Ascending aorta (tissue), 2 donors: Measurements from ENCODE around the gene TMEM266. TPM values are rescaled to one million over a fixed set of nuclear protein-coding genes. Genes with fewer than 3 reads are reported as not detected.

Experiments
- DNase-seq, 2 donors: peaks; one replicate each; pipeline ENCODE4 v3.0.0-alpha.2; 2019; ENCODE audit warnings: low spot score in 2 of 2
- H3K27ac ChIP-seq, 2 donors: fragments of 200-600 bp; sonication (generic); one replicate each; pipeline ENCODE4 v1.5.1; 2016 to 2017; ENCODE audit warnings: mild to moderate bottlenecking in 1 of 2
- H3K27me3 ChIP-seq: fragments of 200-600 bp; sonication (generic); one replicate; pipeline ENCODE4 v1.5.1; 2017
- H3K36me3 ChIP-seq, 2 donors: fragments of 200-600 bp; sonication (generic); one replicate each; pipeline ENCODE4 v1.5.1; 2016
- H3K4me1 ChIP-seq, 2 donors: fragments of 200-600 bp; sonication (generic); one replicate each; pipeline ENCODE4 v1.5.1; 2016 to 2017; ENCODE audit warnings: mild to moderate bottlenecking in 1 of 2
- H3K4me3 ChIP-seq, 2 donors: fragments of 200-600 bp; sonication (generic); one replicate each; pipeline ENCODE4 v1.5.1; 2016 to 2017; ENCODE audit warnings: mild to moderate bottlenecking in 1 of 2
- H3K9me3 ChIP-seq, 2 donors: fragments of 200-600 bp; sonication (generic); one replicate each; pipeline ENCODE4 v1.5.1; 2016
- intact Hi-C: fragments of 100-400 bp; cut with DNase I; formaldehyde crosslinking; loops from one replicate; pipeline ENCODE4 v1.15.1; 2023
- total RNA-seq: library from RNA; depleted of rRNA; stranded (reverse); fragments of >200 nt; gene quantifications from one replicate; pipeline ENCODE4 v1.1.0, GENCODE V29; 2016
- TF ChIP-seq, protein P1 (sequence below), 3 experiments: fragments of 200-600 bp in 2 of 3; fragments of 450-650 bp in 1 of 3; sonication (generic) in 2 of 3; IDR thresholded peaks; one replicate each; pipeline ENCODE4 v1.5.1; 2016 to 2019; ENCODE audit warnings: antibody characterized with exemption in 3 of 3, mild to moderate bottlenecking in 1 of 3, moderate library complexity in 1 of 3

TMEM266 gene
- total RNA-seq, 1 donor from 2014 or later = not detected

GRCh38 chr15:76191539-76192244 lies 131.9 kb downstream of the TMEM266 start:
- TF ChIP-seq, protein P1, sequence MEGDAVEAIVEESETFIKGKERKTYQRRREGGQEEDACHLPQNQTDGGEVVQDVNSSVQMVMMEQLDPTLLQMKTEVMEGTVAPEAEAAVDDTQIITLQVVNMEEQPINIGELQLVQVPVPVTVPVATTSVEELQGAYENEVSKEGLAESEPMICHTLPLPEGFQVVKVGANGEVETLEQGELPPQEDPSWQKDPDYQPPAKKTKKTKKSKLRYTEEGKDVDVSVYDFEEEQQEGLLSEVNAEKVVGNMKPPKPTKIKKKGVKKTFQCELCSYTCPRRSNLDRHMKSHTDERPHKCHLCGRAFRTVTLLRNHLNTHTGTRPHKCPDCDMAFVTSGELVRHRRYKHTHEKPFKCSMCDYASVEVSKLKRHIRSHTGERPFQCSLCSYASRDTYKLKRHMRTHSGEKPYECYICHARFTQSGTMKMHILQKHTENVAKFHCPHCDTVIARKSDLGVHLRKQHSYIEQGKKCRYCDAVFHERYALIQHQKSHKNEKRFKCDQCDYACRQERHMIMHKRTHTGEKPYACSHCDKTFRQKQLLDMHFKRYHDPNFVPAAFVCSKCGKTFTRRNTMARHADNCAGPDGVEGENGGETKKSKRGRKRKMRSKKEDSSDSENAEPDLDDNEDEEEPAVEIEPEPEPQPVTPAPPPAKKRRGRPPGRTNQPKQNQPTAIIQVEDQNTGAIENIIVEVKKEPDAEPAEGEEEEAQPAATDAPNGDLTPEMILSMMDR (IDR thresholded peaks at IDR 0.05) = no peak
- H3K4me1 ChIP-seq = peaks cover 11 to 12% of the 10 kb centered on the region in 2 donors
- no peaks in the 10 kb centered on the region for H3K9me3 ChIP-seq
- no peaks in the 10 kb centered on the region for H3K27me3 ChIP-seq
- H3K36me3 ChIP-seq = no peaks in the 10 kb centered on the region
- no peak overlapping the region for H3K4me3 ChIP-seq
- no peak for DNase-seq
- intact Hi-C loops = no loop called here
- H3K27ac ChIP-seq = no peak overlapping the region

- TF ChIP-seq, protein P1 (IDR thresholded peaks at IDR 0.05) = no peak
- Histone ChIP-seq H3K9me3 (no peaks in the 10 kb centered on the region), H3K4me3 (no peak overlapping the region), H3K27me3 (no peaks in the 10 kb centered on the region), H3K36me3 (no peaks in the 10 kb centered on the region), H3K4me1 (peaks cover 17 to 23% of the 10 kb centered on the region in 2 donors), H3K27ac (no peak overlapping the region)
- no peak for DNase-seq
- intact Hi-C loops = no loop called here
Observed at GRCh38 chr15:76192715-76193114, 132.9 kb downstream of the TMEM266 start.

- H3K4me3 ChIP-seq = no peak overlapping the region
- no peaks in the 10 kb centered on the region for H3K36me3 ChIP-seq
- no peak for DNase-seq
- no peaks in the 10 kb centered on the region for H3K27me3 ChIP-seq
- H3K27ac ChIP-seq = no peak overlapping the region
- no peaks in the 10 kb centered on the region for H3K9me3 ChIP-seq
- intact Hi-C loops = no loop called here
- H3K4me1 ChIP-seq = peaks cover 17 to 28% of the 10 kb centered on the region in 2 donors
- TF ChIP-seq, protein P1 (IDR thresholded peaks at IDR 0.05) = no peak
Observed at GRCh38 chr15:76193934-76194333, 134.1 kb downstream of the TMEM266 start.

DNA sequence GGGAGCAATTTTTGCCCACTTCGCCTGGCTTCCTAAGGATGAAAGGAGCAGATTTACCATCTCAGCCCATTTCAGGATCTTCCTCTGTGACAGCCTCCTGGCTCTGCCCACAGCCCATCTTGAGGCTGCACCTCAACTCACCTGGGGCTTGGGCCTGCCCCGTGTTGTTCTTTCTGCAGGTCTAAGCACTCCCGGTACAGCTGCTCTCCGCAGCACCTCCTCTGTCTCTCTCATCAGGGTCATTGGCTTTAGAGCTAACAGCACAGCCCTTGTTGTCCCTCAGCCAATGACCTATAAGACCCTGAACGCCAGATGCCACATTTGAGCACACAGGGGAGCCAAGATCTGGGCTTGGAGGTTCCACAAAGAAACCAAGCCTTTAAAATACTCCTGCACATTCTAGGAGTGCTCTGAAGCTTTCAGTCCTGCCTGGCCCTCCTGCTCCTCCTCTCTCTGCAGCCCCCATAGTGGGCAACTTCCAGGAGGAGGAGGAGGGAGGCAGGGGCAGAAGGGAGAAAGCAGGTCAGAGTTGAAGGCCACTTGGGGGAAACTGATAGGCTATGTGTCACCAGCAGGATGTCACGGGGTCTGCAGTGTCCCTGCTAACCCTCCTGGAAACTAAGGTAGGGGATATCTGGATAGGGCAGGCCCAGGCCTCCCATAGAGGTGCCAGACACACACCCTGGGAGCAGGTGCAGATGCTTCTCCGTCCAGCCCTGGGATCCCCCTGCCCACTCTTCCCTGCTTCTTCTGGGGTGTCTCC lies 135.9 kb downstream of the TMEM266 start:
- Histone ChIP-seq H3K27me3 (no peaks in the 10 kb centered on the region), H3K4me1 (peaks cover 17 to 32% of the 10 kb centered on the region in 2 donors), H3K9me3 (no peaks in the 10 kb centered on the region), H3K4me3 (no peak overlapping the region), H3K27ac (peak overlapping the region; percentile 46 to 75), H3K36me3 (no peaks in the 10 kb centered on the region)
- no peak for DNase-seq
- TF ChIP-seq, protein P1 (IDR thresholded peaks at IDR 0.05) = no peak
- intact Hi-C loops = no loop called here

DNA sequence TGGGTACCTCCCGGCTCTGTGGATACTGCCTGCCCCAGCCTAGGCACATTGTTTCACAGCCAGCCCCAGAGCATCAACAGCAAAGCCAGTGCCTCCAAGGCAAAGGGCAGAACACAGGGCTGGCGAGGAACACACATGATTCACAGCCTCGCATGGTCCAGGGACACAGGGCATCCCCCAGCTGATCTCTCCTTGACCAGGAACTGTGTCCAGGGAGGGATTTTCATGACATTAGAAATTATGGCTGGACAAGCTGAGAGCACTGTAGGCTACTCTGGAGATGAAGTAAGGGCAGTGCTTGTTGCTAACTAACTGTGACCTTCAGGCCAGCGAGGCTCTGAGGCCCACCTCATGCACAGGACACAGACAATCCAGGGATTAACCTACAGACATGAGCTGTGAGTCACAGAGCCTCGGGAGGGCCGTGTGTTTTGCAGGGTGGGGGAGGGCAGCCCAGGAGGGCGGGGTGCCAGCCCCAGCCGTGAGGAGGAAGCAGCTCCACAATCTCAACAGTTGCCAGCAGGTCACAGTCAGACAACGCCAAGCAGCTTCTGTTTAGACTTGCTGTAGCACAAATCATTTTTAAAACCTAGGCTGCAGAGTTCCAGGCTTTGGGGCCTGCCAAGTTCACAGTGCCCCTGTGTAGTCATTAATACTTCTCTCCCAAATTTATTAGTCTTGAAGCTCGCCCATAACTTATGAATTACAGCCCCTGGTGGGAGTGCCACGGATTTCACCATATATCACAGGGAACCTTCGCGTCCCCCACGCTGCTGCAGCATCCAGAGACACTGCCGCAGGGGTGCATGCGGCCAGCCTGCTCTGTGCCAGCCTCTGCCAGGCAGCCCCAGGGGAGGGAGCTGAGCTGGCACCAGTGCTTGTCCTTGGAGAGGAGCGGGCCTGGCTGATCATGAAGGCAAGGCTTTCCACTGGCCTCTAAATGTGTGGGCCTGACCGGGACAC lies 136.8 kb downstream of the TMEM266 start:
- Histone ChIP-seq H3K36me3 (no peaks in the 10 kb centered on the region), H3K27ac (peak overlapping the region; percentile 46 to 75), H3K9me3 (no peaks in the 10 kb centered on the region), H3K27me3 (no peaks in the 10 kb centered on the region), H3K4me3 (no peak overlapping the region), H3K4me1 (peaks cover 15 to 30% of the 10 kb centered on the region in 2 donors)
- no peak for DNase-seq
- intact Hi-C loops = no loop called here
- TF ChIP-seq, protein P1 (IDR thresholded peaks at IDR 0.05) = no peak
